A549 (cell line): ENCODE results near the gene SCARB2. TPM values are rescaled to one million over a fixed set of nuclear protein-coding genes. Genes with fewer than 3 reads are reported as not detected.

Experiments
- ATAC-seq, 2 experiments: fragments of 200-7000 bp in 1 of 2; fragments of >200 bp in 1 of 2; cut with Nextera tagmentation in 1 of 2; cut with Tn5 transposase in 1 of 2; 3 replicates each; pipeline versions ENCODE4 v1.8.0 to v1.9.1; 2018 to 2020; ENCODE audit warnings: mild to moderate bottlenecking in 1 of 2, moderate library complexity in 1 of 2
- CTCF ChIA-PET: fragments of 300-600 bp; sonication (Branson Sonifier 250); formaldehyde crosslinking; extraction: SDS; loops from one replicate; lab custom pipeline; 2021; ENCODE audit warnings: antibody characterized with exemption, inconsistent platforms; lab: Yijun Ruan, JAX
- POLR2A ChIA-PET: fragments of 350-600 bp; formaldehyde crosslinking; extraction: SDS; loops from one replicate; lab custom pipeline; 2021; ENCODE audit warnings: antibody characterized with exemption, inconsistent platforms; lab: Yijun Ruan, JAX
- DNase-seq, 2 experiments: peaks; one replicate each; pipeline versions ENCODE4 v3.0.0 to v3.0.0-alpha.2; 2011 to 2016; ENCODE audit warnings: low read depth in 1 of 2, low spot score in 1 of 2
- FAIRE-seq: peaks from 2 replicates; lab custom pipeline; 2011; peaks lifted over from hg19 to GRCh38; lab: Jason Lieb, UNC
- H3K27ac ChIP-seq, 2 experiments: fragments of >200 bp; sonication (Bioruptor Twin); formaldehyde crosslinking; 3 replicates each; pipeline ENCODE4 v1.5.1; 2016 to 2017
- H3K4me1 ChIP-seq: fragments of >200 bp; sonication (Bioruptor Twin); formaldehyde crosslinking; 3 replicates; pipeline ENCODE4 v1.6.1; 2016
- H3K4me2 ChIP-seq: fragments of >200 bp; sonication (Bioruptor Twin); formaldehyde crosslinking; 3 replicates; pipeline ENCODE4 v1.6.1; 2016
- H3K4me3 ChIP-seq: fragments of >200 bp; sonication (Bioruptor Twin); formaldehyde crosslinking; 3 replicates; pipeline ENCODE4 v1.5.1; 2016
- H3K9me3 ChIP-seq: fragments of >200 bp; sonication (Bioruptor Twin); formaldehyde crosslinking; 3 replicates; pipeline ENCODE4 v1.6.1; 2016
- EHMT2 ChIP-seq: fragments of 200-600 bp; sonication (generic); IDR thresholded peaks from 2 replicates; pipeline ENCODE4 v1.6.1; 2016; ENCODE audit warnings: antibody characterized with exemption, low read depth, mild to moderate bottlenecking, moderate library complexity
- FOSB ChIP-seq: fragments of 250-450 bp; sonication (Bioruptor Pico); IDR thresholded peaks from 2 replicates; pipeline ENCODE4 v1.5.0; 2020; ENCODE audit warnings: mild to moderate bottlenecking, moderate library complexity
- FOSL2 ChIP-seq, 2 experiments: fragments of 450-650 bp in 1 of 2; fragments of >200 bp in 1 of 2; sonication (Bioruptor Twin) in 1 of 2; formaldehyde crosslinking; IDR thresholded peaks; 2 replicates each; pipeline versions ENCODE4 v1.5.0 to v1.6.1; 2016 to 2020; ENCODE audit warnings: mild to moderate bottlenecking in 1 of 2, moderate library complexity in 1 of 2
- FOXS1 ChIP-seq: fragments of 250-450 bp; sonication (Bioruptor Pico); IDR thresholded peaks from 2 replicates; pipeline ENCODE4 v1.5.0; 2020; ENCODE audit warnings: mild to moderate bottlenecking, moderate library complexity
- HDAC2 ChIP-seq: fragments of 200-600 bp; sonication (generic); IDR thresholded peaks from 2 replicates; pipeline ENCODE4 v1.6.1; 2016
- HOXA7 ChIP-seq: fragments of 250-450 bp; sonication (Bioruptor Pico); IDR thresholded peaks from 2 replicates; pipeline ENCODE4 v1.5.0; 2020; ENCODE audit warnings: mild to moderate bottlenecking, moderate library complexity
- HOXB5 ChIP-seq: fragments of 250-450 bp; sonication (Bioruptor Pico); IDR thresholded peaks from 2 replicates; pipeline ENCODE4 v1.5.0; 2020; ENCODE audit warnings: mild to moderate bottlenecking, moderate library complexity
- JUN ChIP-seq, 2 experiments: fragments of >200 bp; sonication (Bioruptor Twin); formaldehyde crosslinking; IDR thresholded peaks; 2 replicates in 1 of 2; 3 replicates in 1 of 2; pipeline ENCODE4 v1.6.1; 2016 to 2017
- MAFK ChIP-seq: fragments of 450-650 bp; IDR thresholded peaks from 2 replicates; pipeline ENCODE4 v1.6.1; 2014; ENCODE audit not compliant: partially characterized antibody
- NR3C1 ChIP-seq: fragments of >200 bp; sonication (Bioruptor Twin); formaldehyde crosslinking; IDR thresholded peaks from 3 replicates; pipeline ENCODE4 v1.6.1; 2017
- POLR2A ChIP-seq: IDR thresholded peaks from 2 replicates; pipeline ENCODE4 v1.6.1; 2012; ENCODE audit warnings: mild to moderate bottlenecking, low read length
- POLR2AphosphoS2 ChIP-seq: conservative IDR thresholded peaks from 2 replicates; pipeline ENCODE4 v1.6.1; 2012; ENCODE audit warnings: low read length, improper control_type of control experiment, inconsistent platforms
- RARB ChIP-seq: fragments of 250-450 bp; sonication (Bioruptor Pico); IDR thresholded peaks from 2 replicates; pipeline ENCODE4 v1.8.0; 2021; ENCODE audit warnings: mild to moderate bottlenecking, moderate library complexity
- RCOR1 ChIP-seq: fragments of 150-350 bp; IDR thresholded peaks from 2 replicates; pipeline ENCODE4 v1.6.1; 2014; ENCODE audit warnings: antibody characterized with exemption, low read length, low read depth
- TFCP2L1 ChIP-seq: fragments of 250-450 bp; sonication (Bioruptor Pico); IDR thresholded peaks from 2 replicates; pipeline ENCODE4 v1.5.0; 2021; ENCODE audit warnings: mild to moderate bottlenecking
- ZC3H11A ChIP-seq: fragments of 450-650 bp; IDR thresholded peaks from 2 replicates; pipeline ENCODE4 v1.6.1; 2014; ENCODE audit warnings: antibody characterized with exemption, mild to moderate bottlenecking
- WGBS: methylation state at CpG from one replicate; pipeline ENCODE4 v1.1.6; 2017; ENCODE audit errors: missing lambda C conversion rate; 5-methylcytosine and 5-hydroxymethylcytosine counted together
- polyA plus RNA-seq, 4 experiments: library from polyadenylated mRNA; depleted of rRNA in 3 of 4; stranded (reverse); fragments of >200 nt; fragmentation: RNase III in 1 of 4; extraction: RNeasy Plus Mini Kit Qiagen cat#74134 plus additional on column Dnase treatment in 1 of 4; gene quantifications; 2 replicates in 3 of 4; 3 replicates in 1 of 4; pipeline ENCODE4 v1.2.3, GENCODE V29; 2011 to 2017
- TF ChIP-seq, protein P1 (sequence below): fragments of 150-350 bp; IDR thresholded peaks from 2 replicates; pipeline ENCODE4 v1.6.1; 2014; ENCODE audit warnings: low read depth, mild to moderate bottlenecking, low read length
- TF ChIP-seq, protein P2 (sequence below): fragments of 250-450 bp; sonication (Bioruptor Pico); IDR thresholded peaks from 2 replicates; pipeline ENCODE4 v1.5.0; 2020; ENCODE audit warnings: low read depth, mild to moderate bottlenecking, moderate library complexity
- TF ChIP-seq, protein P3 (sequence below): fragments of >200 bp; sonication (Bioruptor Twin); formaldehyde crosslinking; IDR thresholded peaks from 3 replicates; pipeline ENCODE4 v1.6.1; 2016
- TF ChIP-seq, protein P4 (sequence below): IDR thresholded peaks from 2 replicates; pipeline ENCODE4 v1.6.1; 2012
- TF ChIP-seq, protein P5 (sequence below): fragments of >200 bp; sonication (Bioruptor Twin); formaldehyde crosslinking; IDR thresholded peaks from 3 replicates; pipeline ENCODE4 v1.5.1; 2016
- TF ChIP-seq, protein P6 (sequence below): IDR thresholded peaks from 2 replicates; pipeline ENCODE4 v1.6.1; 2012; ENCODE audit warnings: low read depth, borderline replicate concordance
- TF ChIP-seq, protein P7 (sequence below): fragments of >200 bp; sonication (Bioruptor Twin); formaldehyde crosslinking; IDR thresholded peaks from 2 replicates; pipeline ENCODE4 v1.6.1; 2016

SCARB2 gene
- polyA plus RNA-seq, 2 of the 4 experiments (the other 2 are of a cell fraction), result 47.2 to 65.4 TPM

DNA sequence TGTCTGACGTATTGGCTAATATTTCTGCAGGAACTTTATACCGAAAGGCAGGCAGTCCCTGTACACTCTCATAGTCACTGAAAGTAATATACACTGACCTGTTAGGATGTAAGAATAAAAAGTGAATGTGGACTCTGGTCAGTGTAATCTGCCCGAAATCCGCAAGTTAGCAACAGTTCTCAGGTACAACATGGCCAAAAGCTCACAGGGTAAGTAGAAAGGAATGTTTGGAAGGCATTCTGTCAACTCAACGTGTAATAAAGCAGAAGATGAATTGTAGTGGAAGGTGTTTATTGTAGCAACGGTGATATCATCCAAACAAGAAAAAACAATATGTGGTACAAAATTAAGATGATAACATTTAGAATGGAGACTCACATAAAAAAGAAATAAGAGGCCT is 39.4 kb downstream of the SCARB2 start:
- DNase-seq (no peak), FAIRE-seq (no peak), ATAC-seq (no peak)
- Histone ChIP-seq H3K27ac (no peak overlapping the region), H3K4me3 (no peak overlapping the region), H3K4me1 (no peaks in the 10 kb centered on the region), H3K4me2 (no peak overlapping the region), H3K9me3 (no peaks in the 10 kb centered on the region)
- POLR2A ChIA-PET, result no interaction called here
- CTCF ChIA-PET, result no interaction called here
- 84% methylated on average over 6 of the region's 6 CpGs for WGBS
- TF ChIP-seq, protein P1, sequence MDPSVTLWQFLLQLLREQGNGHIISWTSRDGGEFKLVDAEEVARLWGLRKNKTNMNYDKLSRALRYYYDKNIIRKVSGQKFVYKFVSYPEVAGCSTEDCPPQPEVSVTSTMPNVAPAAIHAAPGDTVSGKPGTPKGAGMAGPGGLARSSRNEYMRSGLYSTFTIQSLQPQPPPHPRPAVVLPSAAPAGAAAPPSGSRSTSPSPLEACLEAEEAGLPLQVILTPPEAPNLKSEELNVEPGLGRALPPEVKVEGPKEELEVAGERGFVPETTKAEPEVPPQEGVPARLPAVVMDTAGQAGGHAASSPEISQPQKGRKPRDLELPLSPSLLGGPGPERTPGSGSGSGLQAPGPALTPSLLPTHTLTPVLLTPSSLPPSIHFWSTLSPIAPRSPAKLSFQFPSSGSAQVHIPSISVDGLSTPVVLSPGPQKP, result no peak
- TF ChIP-seq TFCP2L1, result no peak
- TF ChIP-seq HOXB5, result no peak
- TF ChIP-seq, protein P2, sequence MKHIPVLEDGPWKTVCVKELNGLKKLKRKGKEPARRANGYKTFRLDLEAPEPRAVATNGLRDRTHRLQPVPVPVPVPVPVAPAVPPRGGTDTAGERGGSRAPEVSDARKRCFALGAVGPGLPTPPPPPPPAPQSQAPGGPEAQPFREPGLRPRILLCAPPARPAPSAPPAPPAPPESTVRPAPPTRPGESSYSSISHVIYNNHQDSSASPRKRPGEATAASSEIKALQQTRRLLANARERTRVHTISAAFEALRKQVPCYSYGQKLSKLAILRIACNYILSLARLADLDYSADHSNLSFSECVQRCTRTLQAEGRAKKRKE (CRISPR knock-in tag), result no peak
- TF ChIP-seq, protein P3, sequence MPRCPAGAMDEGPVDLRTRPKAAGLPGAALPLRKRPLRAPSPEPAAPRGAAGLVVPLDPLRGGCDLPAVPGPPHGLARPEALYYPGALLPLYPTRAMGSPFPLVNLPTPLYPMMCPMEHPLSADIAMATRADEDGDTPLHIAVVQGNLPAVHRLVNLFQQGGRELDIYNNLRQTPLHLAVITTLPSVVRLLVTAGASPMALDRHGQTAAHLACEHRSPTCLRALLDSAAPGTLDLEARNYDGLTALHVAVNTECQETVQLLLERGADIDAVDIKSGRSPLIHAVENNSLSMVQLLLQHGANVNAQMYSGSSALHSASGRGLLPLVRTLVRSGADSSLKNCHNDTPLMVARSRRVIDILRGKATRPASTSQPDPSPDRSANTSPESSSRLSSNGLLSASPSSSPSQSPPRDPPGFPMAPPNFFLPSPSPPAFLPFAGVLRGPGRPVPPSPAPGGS, result no peak
- TF ChIP-seq ZC3H11A, result no peak
- TF ChIP-seq, protein P4, sequence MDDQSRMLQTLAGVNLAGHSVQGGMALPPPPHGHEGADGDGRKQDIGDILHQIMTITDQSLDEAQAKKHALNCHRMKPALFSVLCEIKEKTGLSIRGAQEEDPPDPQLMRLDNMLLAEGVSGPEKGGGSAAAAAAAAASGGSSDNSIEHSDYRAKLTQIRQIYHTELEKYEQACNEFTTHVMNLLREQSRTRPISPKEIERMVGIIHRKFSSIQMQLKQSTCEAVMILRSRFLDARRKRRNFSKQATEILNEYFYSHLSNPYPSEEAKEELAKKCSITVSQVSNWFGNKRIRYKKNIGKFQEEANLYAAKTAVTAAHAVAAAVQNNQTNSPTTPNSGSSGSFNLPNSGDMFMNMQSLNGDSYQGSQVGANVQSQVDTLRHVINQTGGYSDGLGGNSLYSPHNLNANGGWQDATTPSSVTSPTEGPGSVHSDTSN, result no peak
- no peak for TF ChIP-seq FOSL2 (IDR thresholded peaks at IDR 0.05)
- no peak for TF ChIP-seq FOSL2 (CRISPR knock-in tag; IDR thresholded peaks at IDR 0.05)
- TF ChIP-seq, protein P5, sequence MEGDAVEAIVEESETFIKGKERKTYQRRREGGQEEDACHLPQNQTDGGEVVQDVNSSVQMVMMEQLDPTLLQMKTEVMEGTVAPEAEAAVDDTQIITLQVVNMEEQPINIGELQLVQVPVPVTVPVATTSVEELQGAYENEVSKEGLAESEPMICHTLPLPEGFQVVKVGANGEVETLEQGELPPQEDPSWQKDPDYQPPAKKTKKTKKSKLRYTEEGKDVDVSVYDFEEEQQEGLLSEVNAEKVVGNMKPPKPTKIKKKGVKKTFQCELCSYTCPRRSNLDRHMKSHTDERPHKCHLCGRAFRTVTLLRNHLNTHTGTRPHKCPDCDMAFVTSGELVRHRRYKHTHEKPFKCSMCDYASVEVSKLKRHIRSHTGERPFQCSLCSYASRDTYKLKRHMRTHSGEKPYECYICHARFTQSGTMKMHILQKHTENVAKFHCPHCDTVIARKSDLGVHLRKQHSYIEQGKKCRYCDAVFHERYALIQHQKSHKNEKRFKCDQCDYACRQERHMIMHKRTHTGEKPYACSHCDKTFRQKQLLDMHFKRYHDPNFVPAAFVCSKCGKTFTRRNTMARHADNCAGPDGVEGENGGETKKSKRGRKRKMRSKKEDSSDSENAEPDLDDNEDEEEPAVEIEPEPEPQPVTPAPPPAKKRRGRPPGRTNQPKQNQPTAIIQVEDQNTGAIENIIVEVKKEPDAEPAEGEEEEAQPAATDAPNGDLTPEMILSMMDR, result no peak
- TF ChIP-seq, protein P6, sequence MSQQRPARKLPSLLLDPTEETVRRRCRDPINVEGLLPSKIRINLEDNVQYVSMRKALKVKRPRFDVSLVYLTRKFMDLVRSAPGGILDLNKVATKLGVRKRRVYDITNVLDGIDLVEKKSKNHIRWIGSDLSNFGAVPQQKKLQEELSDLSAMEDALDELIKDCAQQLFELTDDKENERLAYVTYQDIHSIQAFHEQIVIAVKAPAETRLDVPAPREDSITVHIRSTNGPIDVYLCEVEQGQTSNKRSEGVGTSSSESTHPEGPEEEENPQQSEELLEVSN, result no peak
- no peak for TF ChIP-seq JUN (IDR thresholded peaks at IDR 0.05)
- TF ChIP-seq RARB (CRISPR knock-in tag), result no peak
- TF ChIP-seq, all 56 proteins: peak for 0

DNA sequence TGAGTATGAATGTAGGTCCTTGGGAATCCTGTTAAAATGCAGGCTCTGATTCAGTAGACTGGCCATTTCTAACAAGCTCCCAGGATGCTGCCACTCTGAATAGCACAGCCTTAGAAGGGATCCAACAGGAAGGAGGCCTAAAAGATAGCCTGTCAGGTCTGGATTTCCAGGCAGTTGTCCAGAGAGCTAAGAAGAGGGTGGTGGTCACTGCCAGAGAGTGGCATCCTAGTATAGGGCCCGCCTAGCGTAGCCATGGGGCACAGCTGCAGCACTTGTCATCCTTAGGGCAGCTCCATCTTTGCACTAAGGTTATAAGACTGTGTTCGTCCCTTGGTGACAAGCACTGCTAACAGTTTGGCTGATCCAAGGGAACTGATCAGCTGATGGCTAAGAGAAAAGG is 44.9 kb downstream of the SCARB2 start:
- POLR2A ChIA-PET, result no interaction called here
- no peaks in the 10 kb centered on the region for H3K9me3 ChIP-seq
- H3K4me2 ChIP-seq, result no peak overlapping the region
- no peak overlapping the region for H3K4me3 ChIP-seq
- FAIRE-seq, result no peak
- no peak for ATAC-seq
- WGBS, result 91% methylated on average over 3 of the region's 3 CpGs
- TF ChIP-seq POLR2AphosphoS2 (no peak), MAFK (no peak), NR3C1 (no peak), HDAC2 (no peak), POLR2A (no peak), FOXS1 (CRISPR knock-in tag) (no peak), JUN (IDR thresholded peaks at IDR 0.05) (no peak), RCOR1 (no peak), EHMT2 (no peak), HOXA7 (CRISPR knock-in tag) (no peak), ZC3H11A (no peak), FOSB (CRISPR knock-in tag) (no peak)
- TF ChIP-seq, protein P6, result no peak
- TF ChIP-seq, protein P7, sequence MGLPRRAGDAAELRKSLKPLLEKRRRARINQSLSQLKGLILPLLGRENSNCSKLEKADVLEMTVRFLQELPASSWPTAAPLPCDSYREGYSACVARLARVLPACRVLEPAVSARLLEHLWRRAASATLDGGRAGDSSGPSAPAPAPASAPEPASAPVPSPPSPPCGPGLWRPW, result no peak
- TF ChIP-seq, all 56 proteins: peak for 0
- Histone ChIP-seq H3K27ac (no peak overlapping the region), H3K4me1 (no peaks in the 10 kb centered on the region)
- CTCF ChIA-PET, result interaction anchor here (2.3 kb wide), 1 partner anchor 10 kb away, joined by 10 read pairs; no protein-coding TSS in a partner anchor
- no peak for DNase-seq
